Activated T-cell treated with anti-CD3 and anti-CD28 coated beads, Interleukin-2, amount 50 U/mL, for 48 hours (primary cell): Measurements from ENCODE around the gene UPF2.

Experiments
- DNase-seq, 2 experiments: peaks; one replicate each; pipeline ENCODE4 v3.0.0-alpha.2; 2020

Gene UPF2

GRCh38 chr10:11951695-11952094 is 90.9 kb downstream of the UPF2 start:
- no peak for DNase-seq

GRCh38 chr10:11950325-11951018 is 92.1 kb downstream of the UPF2 start:
- DNase-seq, result no peak

- DNase-seq, result no peak
Observed at GRCh38 chr10:11949152-11949551, 93.5 kb downstream of the UPF2 start.

GRCh38 chr10:11946652-11947051 is 96.0 kb downstream of the UPF2 start:
- DNase-seq, result no peak

DNA sequence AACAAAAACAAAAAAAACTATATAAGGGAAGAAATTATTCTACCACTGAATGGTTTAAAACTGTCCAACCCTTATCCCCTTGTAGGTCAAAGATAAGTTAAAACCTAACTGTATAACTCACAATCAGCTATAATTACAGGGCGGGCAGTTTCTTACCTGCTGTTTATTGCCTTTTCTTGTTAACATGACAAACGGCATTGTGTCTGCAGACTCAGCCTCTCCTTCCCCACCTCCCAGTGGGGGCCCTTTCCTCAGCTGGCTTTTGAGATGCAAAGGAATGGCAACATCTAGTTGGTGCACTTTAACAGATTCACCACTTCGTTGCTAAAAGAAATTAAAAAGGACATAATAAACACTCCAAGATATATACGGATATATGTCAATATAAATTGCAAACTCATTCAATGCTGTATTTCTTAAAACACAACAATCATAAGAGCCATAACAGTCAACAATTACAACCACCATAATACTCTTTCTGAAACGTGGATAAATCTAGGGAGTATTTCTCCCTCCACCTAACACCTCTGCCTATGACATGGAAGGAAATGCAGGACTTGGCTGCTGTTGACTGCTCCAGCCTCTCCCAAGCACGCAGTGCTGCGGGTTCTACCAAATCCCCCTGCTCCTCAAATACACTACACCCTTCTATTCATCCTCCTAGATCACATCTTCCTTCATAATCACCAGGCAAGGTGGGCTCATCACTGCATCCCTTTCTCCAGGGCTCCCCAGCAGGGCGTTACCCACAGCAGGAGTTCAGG is 106.0 kb downstream of the UPF2 start:
- DNase-seq, result no peak

GRCh38 chr10:11934262-11934661 is 108.3 kb downstream of the UPF2 start:
- no peak for DNase-seq

GRCh38 chr10:11933577-11934223 is 108.9 kb downstream of the UPF2 start:
- DNase-seq, result no peak

DNA sequence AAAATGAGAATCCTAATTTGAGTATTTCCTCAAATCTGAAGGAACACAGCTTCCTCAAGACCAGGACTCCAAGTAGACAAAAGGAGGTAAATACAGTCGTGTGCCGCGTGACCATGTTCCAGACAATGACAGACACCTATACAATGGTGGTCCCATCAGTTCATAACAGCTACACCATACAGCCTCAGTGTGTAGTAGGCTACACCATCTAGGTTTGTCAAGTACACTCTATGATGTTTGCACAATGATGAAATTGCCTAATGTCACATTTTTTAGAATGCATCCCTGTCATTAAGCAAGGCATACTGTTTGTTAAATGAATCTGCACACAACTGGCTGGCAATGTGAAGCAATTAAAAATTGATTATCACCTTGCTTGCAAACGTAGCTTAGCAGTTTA is 111.6 kb downstream of the UPF2 start:
- no peak for DNase-seq

DNA sequence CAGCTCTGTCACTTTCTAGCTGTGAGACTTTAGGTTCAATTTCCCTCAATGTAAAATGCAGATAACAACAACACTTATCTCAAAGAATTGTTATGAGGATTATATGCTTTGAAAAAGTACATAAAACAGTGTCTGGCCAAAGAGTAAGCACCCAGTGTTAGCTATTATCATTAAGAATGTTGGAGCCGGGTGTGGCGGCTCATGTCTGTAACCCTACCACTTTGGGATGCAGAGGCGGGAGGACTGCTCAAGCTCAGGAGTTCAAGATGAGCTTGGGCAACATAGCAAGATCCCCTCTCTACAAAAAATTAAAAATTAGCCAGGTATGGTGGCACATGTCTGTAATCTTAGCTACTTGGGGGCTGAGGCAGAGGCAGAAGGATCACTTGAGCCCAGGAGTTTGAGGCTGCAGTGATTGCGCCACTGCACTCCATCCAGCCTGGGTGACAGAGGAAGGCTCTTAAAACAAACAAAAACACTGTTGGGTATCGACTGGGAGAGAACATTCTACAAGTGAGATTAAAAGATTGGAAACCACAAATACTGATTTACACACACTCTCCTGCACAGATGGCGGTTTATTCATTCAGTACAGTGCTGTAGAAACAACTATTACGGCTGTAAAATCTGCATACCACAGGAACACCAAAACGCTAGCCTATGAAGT is 112.2 kb downstream of the UPF2 start:
- DNase-seq, result no peak

- no peak for DNase-seq
Observed at GRCh38 chr10:11927746-11928145, 114.9 kb downstream of the UPF2 start.

GRCh38 chr10:11921800-11922392 is 120.7 kb downstream of the UPF2 start:
- peak in 1 of 2 experiments; percentile 11 for DNase-seq

DNA sequence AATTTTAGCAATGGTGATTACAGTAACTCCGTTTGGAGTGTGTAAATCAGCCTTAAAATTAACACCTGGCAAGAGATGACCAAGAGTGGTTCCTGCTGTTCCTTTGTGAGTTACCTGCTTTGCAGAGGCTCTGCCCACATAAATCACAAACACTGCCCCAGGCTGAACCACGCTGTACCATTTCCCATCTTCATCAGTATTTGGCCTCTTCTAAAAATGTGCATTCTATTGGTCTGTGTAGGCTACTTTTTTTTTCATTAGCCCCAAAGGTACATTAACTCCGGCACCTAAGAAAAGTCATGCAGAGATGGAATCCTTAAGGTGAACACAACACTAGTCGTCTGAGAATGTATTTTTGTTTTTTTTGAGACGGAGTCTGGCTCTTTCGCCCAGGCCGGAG is 123.3 kb downstream of the UPF2 start:
- no peak for DNase-seq

GRCh38 chr10:11918384-11918783 is 124.2 kb downstream of the UPF2 start:
- DNase-seq, result no peak

DNA sequence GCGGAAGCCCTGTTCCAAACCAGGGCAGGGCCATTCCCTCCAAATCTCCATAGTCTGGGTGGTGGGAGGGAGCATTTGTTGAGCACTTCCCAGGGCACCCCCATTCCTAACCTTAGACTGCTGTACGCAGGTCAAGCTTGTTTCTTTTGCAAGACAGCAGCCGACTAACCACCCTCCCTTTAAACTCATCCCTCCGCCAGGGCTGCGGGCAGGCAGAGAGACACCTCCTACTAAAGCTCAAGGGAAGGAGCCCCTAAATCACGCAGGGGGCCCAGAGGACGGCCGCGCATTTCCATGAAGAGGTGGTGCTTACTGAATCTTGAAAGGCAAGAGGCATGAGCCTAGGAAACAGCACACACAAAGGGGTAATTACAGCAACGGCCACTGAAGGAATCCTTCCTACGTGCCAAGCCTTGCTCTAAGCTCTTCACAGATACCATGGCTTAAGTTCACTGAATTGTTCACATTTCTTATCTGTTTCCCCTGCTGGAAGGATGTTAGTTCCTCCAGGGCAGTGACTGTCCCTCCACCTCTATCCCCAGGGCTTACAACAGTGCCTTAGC is 129.4 kb downstream of the UPF2 start:
- DNase-seq, result no peak

DNA sequence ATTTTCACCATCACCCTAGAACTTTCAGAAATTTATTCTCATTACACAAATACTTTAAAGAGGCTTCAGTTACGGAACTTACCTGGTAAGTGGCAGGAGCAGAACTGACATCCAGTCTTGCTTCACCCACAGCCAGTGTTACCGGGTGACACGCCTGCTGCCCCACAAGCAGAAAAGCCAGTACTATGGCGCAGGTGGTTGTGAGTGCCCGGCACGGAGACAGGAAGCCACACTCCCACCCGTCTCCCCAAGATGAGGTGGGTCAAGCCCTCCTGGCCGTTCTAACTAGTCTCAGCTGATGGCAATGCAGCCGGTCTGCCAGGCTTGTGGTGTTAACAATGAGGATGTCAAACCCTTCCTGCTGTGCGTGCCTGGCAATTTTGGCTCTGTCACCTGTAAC is 132.5 kb downstream of the UPF2 start:
- no peak for DNase-seq

DNA sequence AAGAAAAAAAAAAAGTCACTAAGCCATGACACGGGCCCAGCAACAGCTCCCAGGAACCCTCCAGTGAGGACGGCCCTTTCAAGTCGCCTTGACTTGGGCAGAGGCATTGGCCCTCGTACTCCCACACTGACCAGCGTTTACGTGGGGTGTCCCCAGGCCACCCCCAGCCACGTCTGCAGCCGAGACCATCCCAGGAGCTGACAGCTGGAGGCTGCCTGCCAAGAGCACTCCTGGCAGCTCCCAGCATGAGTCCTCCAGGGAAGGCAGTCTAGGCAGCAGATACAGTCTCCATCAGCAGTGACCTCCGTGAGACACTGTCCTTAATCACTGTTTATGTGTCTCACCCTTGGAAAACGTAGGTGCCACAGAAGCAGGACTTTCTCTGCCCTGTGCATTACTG is 133.0 kb downstream of the UPF2 start:
- no peak for DNase-seq

DNA sequence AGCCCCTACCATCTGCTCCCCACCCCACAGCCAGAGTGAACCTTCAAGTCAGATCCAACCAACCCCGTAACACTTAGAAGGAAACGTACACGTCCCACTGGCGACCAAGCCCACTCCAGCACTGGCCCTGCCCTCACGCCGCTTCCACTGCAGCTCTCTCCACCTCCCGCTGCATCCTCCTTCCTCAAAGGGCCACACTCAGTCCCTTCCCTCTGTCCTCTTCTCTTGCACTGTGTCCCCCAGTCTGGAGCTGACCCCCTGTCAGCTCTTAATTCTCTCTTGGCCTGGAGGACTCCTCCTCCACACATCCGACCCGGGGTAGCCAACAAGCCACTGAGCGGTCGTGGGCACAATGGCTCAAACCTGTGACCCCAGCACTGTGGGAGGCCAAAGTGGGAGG is 133.6 kb downstream of the UPF2 start:
- DNase-seq, result no peak

GRCh38 chr10:11908536-11908935 is 134.1 kb downstream of the UPF2 start:
- DNase-seq, result no peak

DNA sequence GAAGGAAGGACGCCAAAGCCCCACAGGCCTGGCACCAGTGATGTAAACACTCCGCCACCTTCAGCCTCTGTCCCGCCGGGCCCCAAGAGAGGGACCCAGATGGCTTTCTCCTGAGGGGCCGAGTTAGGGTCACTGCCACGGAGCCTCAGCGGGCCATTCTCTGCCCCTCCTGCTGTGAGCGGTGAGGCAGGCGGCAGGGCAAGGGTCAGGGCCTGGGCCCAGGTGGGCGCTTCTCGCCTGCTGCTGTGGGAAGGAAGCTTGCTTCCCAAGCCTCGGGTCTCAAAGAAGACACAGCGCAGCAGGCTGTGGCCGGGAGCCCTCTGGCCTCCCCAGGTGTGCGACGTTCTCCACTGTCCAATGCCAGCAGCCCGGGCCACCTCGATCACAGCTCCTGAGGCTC is 134.7 kb downstream of the UPF2 start:
- no peak for DNase-seq

GRCh38 chr10:11906714-11907113 is 135.9 kb downstream of the UPF2 start:
- DNase-seq, result no peak

DNA sequence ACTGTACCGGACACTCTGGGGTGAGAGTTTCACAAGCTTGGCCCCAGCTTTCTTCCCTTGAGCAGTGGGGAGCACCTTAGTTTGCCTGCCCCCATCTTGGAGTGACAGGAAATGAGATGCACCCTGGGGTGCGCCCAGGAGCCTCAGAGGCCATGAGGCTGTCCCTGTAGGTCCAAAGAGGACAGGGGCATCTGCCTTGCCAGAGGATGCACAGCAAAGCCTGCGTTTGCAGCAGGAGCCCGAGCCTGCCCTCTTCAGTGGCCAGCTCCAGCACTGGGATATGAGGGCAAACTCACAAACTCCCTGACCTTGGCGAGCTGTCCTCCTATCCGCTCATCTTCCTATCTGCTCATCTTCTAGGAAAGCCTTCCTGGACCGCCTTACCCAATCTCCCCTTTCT is 140.0 kb downstream of the UPF2 start:
- DNase-seq, result no peak

- no peak for DNase-seq
Observed at GRCh38 chr10:11901833-11902475, 140.7 kb downstream of the UPF2 start.
